PC-9 (cell line): ENCODE data around the gene CLCN6. TPM values are rescaled to one million over a fixed set of nuclear protein-coding genes. Genes with fewer than 3 reads are reported as not detected.
A peak's percentile ranks its signal among the peaks of the same experiment; 100 is the strongest.

Experiments
- BruUV-seq: library from RNA; stranded (reverse); fragments of 400-500 nt; replicated peaks from 2 replicates; lab custom pipeline; 2021; lab: Mats Ljungman, UMichigan
- CTCF ChIA-PET: fragments of 300-600 bp; sonication (Branson Sonifier 250); formaldehyde crosslinking; loops from one replicate; lab custom pipeline; 2022; ENCODE audit warnings: antibody characterized with exemption; lab: Charles Lee
- POLR2A ChIA-PET: fragments of 300-600 bp; sonication (Branson Sonifier 250); formaldehyde crosslinking; loops from one replicate; lab custom pipeline; 2022; ENCODE audit warnings: antibody characterized with exemption; ENCODE audit not compliant: unreplicated experiment; lab: Charles Lee
- DNase-seq, 2 experiments: peaks; one replicate each; pipeline versions ENCODE4 v3.0.0 to v3.0.0-alpha.2; 2015 to 2022; ENCODE audit warnings: mixed read lengths in 1 of 2
- H2AFZ ChIP-seq: fragments of 200-600 bp; sonication (generic); 2 replicates; pipeline ENCODE4 v1.8.1; 2017; ENCODE audit warnings: antibody characterized with exemption
- H3F3A ChIP-seq: fragments of 200-600 bp; sonication (generic); 2 replicates; pipeline ENCODE4 v1.8.1; 2017; ENCODE audit warnings: antibody characterized with exemption, mild to moderate bottlenecking, low read depth; ENCODE audit not compliant: insufficient read depth
- H3K27ac ChIP-seq: fragments of 200-600 bp; sonication (generic); 2 replicates; pipeline ENCODE4 v1.6.1; 2016; ENCODE audit warnings: mixed run types
- H3K27me3 ChIP-seq: fragments of 200-600 bp; sonication (generic); 2 replicates; pipeline ENCODE4 v1.6.1; 2016; ENCODE audit warnings: low read depth, mixed run types; ENCODE audit not compliant: insufficient read depth
- H3K36me3 ChIP-seq: fragments of 200-600 bp; sonication (generic); 2 replicates; pipeline ENCODE4 v1.6.1; 2016; ENCODE audit warnings: low read depth, mixed run types
- H3K4me1 ChIP-seq: fragments of 200-600 bp; sonication (generic); replicated peaks from 2 replicates; pipeline ENCODE4 v1.6.1; 2016; ENCODE audit warnings: mixed run types; ENCODE audit not compliant: insufficient read depth
- H3K4me2 ChIP-seq: fragments of 200-600 bp; sonication (generic); 2 replicates; pipeline ENCODE4 v1.6.1; 2017; ENCODE audit warnings: mixed run types
- H3K4me3 ChIP-seq: fragments of 200-600 bp; sonication (generic); 2 replicates; pipeline ENCODE4 v1.6.1; 2016; ENCODE audit warnings: mixed run types
- H3K79me2 ChIP-seq: fragments of 200-600 bp; sonication (generic); 2 replicates; pipeline ENCODE4 v1.6.1; 2017; ENCODE audit warnings: low read depth, mixed run types
- H3K9me2 ChIP-seq: fragments of 200-600 bp; sonication (generic); 2 replicates; pipeline ENCODE4 v1.8.1; 2017; ENCODE audit warnings: mild to moderate bottlenecking; ENCODE audit not compliant: insufficient read depth
- H3K9me3 ChIP-seq: fragments of 200-600 bp; sonication (generic); 2 replicates; pipeline ENCODE4 v1.8.1; 2016; ENCODE audit warnings: low read depth; ENCODE audit not compliant: insufficient read depth
- H4K20me1 ChIP-seq: fragments of 200-600 bp; sonication (generic); 2 replicates; pipeline ENCODE4 v1.8.1; 2017; ENCODE audit not compliant: insufficient read depth
- CTCF ChIP-seq: fragments of 200-600 bp; sonication (generic); conservative IDR thresholded peaks from 2 replicates; pipeline ENCODE4 v1.6.1; 2017; ENCODE audit warnings: mixed run types, antibody characterized with exemption, mild to moderate bottlenecking, moderate library complexity
- EZH2 ChIP-seq: fragments of 200-600 bp; sonication (generic); IDR thresholded peaks from 2 replicates; pipeline ENCODE4 v1.8.0; 2017; ENCODE audit warnings: antibody characterized with exemption, low read depth
- intact Hi-C: fragments of 100-400 bp; cut with micrococcal nuclease; formaldehyde crosslinking; loops from one replicate; pipeline ENCODE4 v1.10.0; 2022; ENCODE audit not compliant: unreplicated experiment
- total RNA-seq: library from RNA; stranded (reverse); gene quantifications from 2 replicates; pipeline ENCODE4 v1.2.3, GENCODE V29; 2021

CLCN6 gene
- total RNA-seq, 1 experiment from 2014 or later: 16.7 TPM

GRCh38 chr1:11789126-11790067 lies 16.6 kb upstream of the CLCN6 start:
- CTCF ChIA-PET: no interaction called here
- Histone ChIP-seq H3K4me2 (no peak overlapping the region), H3F3A (no peaks in the 10 kb centered on the region), H2AFZ (no peak overlapping the region), H3K4me1 (peaks cover 4% of the 10 kb centered on the region), H3K79me2 (no peaks in the 10 kb centered on the region), H3K4me3 (no peak overlapping the region), H4K20me1 (no peaks in the 10 kb centered on the region), H3K27me3 (no peaks in the 10 kb centered on the region), H3K36me3 (no peaks in the 10 kb centered on the region), H3K27ac (no peak overlapping the region), H3K9me3 (no peaks in the 10 kb centered on the region), H3K9me2 (no peaks in the 10 kb centered on the region)
- BruUV-seq: no TSS peak
- intact Hi-C loops: loop anchor here (5.0 kb wide), 2 partner anchors 33 to 52 kb away; partner anchors contain the start of gene AGTRAP
- POLR2A ChIA-PET: no interaction called here
- no peak for DNase-seq
- no peak for TF ChIP-seq EZH2
- TF ChIP-seq CTCF: no peak

GRCh38 chr1:11790101-11790879 lies 15.7 kb upstream of the CLCN6 start:
- Histone ChIP-seq H2AFZ (no peak overlapping the region), H4K20me1 (no peaks in the 10 kb centered on the region), H3K4me2 (peak overlapping the region; percentile 16; the same call in 1 of the 2 replicates), H3K9me3 (no peaks in the 10 kb centered on the region), H3K79me2 (no peaks in the 10 kb centered on the region), H3K36me3 (no peaks in the 10 kb centered on the region), H3K4me1 (peaks cover 4% of the 10 kb centered on the region), H3K27me3 (no peaks in the 10 kb centered on the region), H3K9me2 (no peaks in the 10 kb centered on the region), H3K4me3 (no peak overlapping the region), H3F3A (no peaks in the 10 kb centered on the region), H3K27ac (no peak overlapping the region)
- intact Hi-C loops: no loop called here
- DNase-seq: no peak
- CTCF ChIA-PET: no interaction called here
- POLR2A ChIA-PET: interaction anchor here (0.6 kb wide), 1 partner anchor 31 kb away, joined by 4 read pairs; no protein-coding TSS in a partner anchor
- TSS peak; percentile 86 for BruUV-seq
- TF ChIP-seq EZH2: no peak
- no peak for TF ChIP-seq CTCF
